Dedifferentiated amniotic fluid mesenchymal stem cell (primary cell): ENCODE results near the gene AP1G2.
A peak's percentile ranks its signal among the peaks of the same experiment; 100 is the strongest.

ENCODE experiments used
- DNase-seq: peaks from one replicate; pipeline ENCODE4 v3.0.0-alpha.2; 2016; ENCODE audit errors: extremely low spot score

The AP1G2 gene

DNA sequence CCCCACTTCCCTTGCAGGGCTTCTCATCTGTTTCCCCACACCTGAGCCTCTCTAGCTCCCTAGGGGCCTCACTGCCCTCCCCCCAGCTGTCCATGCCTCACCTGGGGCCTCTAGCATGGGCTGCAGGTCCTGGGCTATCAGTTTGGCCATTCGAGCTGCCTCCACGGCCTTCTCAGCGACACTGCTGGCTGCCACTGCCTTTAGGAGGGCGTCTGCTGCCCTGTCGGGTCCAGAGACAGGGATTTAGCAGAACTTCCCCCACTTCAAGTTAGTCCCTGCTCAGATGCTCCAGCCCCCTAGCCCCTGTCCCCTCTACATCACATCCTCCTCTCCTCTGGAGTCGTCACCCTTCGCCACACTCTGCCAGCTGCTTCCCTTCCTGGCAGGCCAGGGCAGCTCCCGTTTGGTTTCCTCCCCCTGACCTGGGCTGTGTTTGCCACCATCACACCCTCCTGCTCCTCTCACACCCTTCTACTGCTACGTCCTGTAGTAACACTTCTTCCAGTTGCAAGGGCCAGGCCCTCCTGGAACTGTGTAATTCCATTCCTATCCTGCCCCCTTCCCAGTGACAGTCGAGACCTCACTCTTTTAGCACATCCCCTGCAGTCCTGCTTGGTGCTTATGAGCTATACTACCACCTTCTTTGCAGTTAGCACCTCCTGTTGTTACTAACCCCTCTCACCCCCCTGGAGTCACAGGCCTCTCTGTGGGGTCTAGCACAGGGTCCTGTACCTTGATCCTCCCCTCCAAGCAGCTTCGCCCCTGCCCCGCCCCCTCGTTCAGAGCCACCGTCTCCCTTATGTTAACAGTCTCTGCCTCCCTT is 4.3 kb upstream of the AP1G2 start:
- no peak for DNase-seq

DNA sequence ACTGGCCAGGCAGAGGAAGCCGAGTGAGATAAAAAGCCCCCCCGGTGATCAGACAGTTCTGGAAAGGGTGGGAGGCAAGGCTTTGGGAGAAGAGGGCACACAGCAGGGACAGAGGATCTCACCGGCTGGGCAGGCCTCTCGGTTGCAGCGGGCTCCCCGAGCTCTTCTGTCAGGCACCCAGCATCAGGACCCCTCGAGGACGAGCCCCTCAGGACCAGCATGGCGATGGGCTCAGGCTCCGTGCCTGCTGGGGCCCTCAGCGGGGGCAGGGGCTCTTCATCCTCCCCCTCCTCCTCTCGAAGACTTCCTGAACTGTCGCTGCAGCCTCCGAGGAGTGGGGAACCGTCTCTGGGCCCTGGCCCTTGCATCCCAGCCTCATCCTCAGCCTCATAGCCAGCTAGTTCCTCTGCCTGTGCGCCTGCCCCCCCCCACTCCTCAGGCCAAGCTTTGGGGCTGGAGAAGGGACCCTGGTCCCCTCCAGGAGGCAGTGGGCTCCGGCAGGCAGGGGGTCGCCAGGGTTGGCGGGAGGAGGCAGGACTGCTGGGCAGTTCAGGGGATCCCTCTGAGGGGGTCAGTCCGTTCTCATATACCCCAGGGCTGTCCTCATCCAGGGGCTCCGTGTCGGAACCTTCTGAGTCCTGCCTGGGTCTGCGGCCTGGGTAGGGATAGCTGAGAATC is 3.4 kb upstream of the AP1G2 start:
- no peak for DNase-seq

DNA sequence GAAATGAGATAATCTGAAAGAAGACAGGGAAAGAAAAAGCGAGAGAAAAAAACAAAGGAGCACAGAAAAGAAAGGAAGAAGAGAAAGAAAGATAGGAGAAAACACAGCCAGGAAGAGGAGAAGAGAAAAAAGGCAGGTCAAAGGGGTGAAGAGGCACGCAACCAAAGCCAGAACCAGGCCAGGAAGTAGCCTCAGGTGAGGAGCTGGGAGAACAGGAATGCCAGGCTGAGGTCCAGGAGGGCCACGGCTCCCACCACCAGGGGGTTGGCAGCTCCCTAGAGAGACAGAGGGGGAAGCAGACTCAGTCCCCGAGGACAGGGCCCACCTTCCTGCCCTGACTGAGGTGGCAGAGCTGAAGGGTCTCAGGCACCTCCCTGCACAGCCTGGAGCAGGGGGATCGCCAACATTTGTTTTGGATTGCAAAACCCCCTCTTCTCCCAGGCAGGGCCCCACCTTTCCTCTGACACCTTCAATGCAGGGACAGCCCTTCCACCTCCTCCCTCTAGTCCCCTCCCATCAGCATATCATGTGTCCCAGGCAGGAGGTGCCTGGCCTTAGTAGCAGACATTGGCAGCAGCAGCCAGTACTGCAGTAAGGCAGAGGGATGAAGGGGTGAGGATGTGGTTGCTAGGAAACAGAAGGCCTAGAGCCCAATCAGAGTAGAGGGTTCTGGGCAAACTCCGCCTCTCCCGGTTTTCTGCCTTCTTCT is 2.0 kb upstream of the AP1G2 start:
- no peak for DNase-seq

DNA sequence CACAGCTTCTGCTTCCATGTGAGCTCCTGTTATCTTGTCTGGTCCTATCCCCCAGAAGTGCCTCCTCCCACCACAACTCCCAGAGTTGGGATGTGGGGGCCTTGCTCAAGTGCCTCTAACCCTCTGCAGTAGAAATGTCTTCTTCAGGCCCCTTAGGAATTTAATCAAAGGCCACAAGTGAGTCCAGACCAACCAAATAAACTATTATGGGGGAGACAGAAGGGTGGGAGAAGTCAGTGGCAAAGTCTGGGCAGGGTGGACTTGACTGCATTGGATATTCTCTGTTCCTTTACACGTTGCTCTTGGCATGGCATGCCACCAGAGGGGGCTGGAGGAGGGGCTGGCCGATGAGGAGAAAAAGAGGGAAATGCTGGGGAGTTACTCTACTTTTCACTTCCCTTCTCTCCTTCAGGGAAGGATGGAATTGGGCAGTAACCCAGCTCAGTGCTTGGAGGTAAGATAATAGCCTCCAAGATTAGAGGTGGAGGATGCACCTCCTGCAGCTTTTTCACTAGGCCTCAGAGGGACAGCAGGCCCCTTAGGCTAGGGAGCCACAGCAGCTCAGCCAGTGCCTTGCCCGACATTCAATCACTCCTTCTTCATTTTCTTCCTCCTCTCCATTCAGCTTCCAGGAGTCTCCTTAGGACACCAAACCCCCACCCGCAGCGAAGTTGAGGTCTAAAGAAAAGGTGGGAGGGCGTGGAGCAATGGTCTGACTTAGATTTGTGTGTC is 1.2 kb upstream of the AP1G2 start:
- no peak for DNase-seq

DNA sequence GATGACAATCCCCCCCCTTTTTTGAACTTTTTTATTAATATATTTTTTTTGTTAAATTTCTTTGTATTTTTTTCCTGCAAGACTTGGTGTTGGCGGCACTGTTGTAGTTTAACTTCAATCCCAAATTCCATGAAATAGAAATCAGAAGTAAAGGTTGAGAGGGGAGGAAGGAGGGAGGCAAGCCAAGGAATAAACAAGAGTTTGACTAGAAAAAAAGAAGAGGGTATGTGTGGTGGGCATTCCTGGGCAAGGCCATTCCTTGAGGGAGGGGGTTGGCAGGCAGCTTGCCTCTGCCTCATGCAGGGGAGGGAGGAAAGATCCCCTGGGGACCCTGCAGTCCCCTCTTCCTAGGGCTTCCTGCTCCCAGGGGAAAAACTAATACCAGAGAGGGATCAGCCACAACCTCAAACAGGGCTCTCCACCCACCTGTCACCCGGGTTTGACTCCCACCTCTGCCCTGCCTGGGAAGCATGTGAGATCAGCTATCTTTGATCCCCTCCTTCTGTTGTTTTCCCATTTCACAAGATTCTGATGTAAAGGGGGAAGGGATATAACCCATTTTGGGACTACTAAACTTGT is 519 bp upstream of the AP1G2 start:
- DNase-seq = no peak

DNA sequence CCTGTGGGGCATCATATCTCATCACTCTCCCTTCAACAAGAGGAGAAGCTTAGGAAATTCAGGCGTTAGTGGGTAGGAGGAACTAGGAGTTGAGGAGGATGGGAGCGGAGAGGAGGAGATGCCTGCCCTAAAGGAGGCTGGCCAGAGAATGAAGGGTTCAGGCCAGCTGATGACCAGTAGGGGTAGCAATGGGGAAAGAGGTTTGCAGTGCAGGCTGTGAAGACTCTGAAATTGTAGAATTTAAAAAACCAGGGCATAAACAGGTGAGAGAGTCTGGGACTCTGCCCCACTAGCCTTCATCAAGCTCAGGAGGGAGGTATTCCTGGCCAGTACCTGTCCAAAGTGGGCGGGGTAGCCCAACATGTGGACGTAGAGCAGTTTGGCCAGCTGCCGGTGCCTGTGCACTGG is 809 bp downstream of the AP1G2 start:
- DNase-seq = no peak

DNA sequence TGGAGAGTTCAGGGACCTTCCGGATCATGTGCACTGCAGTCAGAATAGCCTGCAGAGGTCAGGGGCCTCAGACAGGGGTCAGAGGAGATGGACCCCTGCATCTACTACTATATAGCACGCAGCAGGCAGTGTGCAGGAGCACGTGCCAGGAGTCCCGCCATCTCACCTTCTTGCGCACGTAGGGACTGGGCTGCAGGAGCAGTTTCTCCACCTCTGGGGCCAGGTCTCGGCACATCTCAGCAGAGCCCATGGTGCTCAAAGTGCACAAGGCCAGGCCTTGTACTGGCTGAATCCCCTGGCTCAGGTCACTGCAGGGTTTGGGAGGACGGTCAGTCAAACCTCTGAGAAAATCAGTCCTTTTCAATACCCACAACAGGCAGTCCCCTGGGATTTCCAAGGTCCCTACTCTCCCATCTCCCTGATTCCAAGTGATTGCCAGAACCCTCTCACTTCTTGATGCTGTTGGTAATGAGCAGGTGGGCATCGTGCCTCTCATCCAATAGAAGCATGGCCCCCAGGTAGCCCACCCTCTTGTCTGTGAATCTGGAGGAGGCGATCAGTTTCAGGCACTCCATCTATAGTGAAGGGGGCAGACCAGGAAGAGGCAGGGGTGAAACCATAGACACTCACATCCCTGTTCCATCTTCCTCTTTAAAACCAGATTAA is 1.3 kb downstream of the AP1G2 start:
- no peak for DNase-seq

DNA sequence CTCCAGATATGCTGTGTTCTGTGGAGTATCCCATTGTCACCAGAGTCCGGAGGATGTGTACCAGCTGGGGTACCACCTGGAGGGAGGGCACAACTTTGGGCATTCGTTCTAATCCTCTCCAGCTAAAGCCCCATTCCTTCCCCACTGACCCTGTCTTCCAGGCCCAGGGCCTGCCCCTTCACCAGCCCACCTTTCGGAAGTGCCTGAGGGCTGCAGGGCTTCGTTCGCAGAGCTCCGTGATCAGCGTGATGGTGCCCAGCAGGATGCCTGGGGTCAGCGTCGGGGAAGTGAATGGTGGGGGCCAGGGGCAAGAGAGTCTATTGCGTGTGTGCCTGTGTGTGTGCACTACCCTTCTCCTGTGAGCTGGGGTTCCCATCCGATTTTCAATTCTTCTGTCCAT is 2.0 kb downstream of the AP1G2 start:
- no peak for DNase-seq

DNA sequence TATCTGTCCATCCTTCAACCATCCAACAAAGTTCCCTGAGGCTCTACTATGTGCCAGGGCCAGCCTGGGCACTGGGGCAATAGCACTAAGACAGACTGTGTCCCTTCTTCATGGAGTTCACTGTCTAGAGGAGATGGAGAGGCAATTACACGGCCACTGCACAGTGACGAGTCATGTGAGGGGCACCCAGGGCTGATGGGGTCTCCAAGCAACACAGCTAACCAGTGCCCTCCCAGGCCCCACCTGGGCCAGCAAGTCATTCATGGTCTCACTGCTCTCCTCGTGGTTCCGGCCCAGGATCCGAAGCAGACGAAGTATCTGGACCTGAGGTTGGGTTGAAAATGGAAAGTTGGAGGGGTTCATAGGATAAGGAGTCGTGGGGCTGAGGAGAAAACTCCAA is 2.7 kb downstream of the AP1G2 start:
- no peak for DNase-seq

DNA sequence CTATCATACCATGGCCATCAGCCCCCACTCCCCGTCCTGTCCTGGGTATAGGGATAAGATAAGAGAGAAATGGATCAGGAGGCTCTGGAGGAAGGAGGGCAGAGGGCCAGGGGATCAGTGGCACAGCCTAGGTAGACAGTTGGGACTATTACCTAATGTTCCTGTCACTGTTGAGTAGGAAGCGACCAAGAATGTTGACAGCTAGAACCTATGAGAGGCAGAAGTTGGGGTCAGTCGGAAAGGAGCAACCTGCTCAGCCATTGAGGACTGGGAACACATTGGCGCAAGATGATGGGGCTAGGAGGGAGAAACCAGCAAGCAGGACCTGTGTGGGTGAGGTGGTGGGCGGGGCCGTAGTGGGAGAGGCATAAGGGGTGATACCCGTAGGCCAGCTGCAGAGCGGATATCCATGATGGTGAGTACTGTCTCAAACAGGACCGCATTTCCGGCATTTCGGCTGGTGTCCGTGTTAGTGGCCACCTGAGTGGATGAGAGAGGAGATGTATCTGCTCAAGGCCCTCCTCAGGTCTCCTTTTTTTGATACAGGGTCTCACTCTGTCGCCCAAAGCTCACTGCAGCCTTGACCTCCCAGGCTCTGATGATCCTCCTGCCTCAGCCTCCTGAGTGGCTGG is 3.3 kb downstream of the AP1G2 start:
- DNase-seq = no peak

DNA sequence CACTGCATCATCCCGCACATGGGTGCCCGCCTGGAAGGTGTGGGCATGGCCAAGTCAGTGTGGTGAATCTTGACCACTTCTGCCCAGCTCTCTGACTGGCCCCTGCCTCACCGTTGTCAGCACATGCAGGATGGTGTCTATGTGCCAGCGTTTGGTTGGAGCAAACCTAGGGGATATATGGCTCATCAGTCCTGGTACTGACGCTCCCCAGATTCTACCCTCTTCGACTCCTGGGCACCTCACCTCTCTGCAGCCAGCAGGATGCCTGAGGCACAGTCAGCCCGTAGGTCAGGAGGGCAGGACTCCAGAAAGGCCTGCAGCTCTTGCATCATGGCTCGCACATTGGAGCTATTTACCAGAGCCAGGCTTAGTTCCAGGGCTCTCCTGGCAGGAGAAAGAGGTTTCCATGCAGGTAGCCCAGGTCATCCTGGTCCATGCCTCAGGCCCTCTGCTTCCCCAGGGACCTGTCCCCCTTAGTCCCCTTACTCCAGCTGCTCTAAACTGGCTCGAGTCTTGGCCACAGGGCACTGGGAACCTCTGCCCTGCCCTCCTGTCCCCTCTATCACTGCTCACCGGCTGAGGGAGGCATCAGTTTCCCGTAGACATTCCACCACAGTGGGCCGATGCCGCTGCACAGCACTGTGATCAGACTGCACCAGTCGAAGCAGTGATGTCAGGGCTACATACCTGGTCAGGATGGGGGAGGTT is 4.0 kb downstream of the AP1G2 start:
- DNase-seq = no peak

DNA sequence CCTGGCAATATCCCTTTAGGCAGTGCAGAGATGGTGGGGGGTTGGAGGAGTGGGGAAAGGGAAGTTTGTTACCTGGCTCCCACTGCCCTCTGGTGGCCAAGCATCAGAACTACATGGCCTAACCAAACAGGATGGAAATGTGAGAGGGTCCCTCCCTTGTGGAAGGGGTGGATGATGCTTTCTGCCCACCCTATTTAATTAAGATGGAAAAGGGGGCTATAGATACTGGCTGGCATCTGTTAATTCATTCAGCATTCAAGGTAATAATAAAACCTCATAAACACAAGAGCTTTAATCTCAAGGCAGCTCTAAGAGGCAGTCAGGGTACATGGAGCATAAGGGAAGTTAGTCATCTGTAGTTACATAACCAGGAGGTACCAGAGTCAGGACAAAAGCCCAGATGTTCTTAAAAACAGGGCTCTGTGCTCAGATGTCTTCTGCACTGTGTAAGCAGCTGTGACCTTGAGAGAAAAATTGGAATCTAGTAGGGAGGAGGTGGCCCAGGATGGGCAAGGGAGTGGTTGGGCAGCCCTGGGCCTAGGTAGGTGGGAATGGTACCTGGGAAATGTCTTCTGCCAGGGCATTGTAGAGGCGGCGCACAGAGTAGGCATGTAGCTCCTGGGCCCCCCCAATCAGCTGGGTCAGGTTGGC is 4.6 kb downstream of the AP1G2 start:
- DNase-seq = no peak

DNA sequence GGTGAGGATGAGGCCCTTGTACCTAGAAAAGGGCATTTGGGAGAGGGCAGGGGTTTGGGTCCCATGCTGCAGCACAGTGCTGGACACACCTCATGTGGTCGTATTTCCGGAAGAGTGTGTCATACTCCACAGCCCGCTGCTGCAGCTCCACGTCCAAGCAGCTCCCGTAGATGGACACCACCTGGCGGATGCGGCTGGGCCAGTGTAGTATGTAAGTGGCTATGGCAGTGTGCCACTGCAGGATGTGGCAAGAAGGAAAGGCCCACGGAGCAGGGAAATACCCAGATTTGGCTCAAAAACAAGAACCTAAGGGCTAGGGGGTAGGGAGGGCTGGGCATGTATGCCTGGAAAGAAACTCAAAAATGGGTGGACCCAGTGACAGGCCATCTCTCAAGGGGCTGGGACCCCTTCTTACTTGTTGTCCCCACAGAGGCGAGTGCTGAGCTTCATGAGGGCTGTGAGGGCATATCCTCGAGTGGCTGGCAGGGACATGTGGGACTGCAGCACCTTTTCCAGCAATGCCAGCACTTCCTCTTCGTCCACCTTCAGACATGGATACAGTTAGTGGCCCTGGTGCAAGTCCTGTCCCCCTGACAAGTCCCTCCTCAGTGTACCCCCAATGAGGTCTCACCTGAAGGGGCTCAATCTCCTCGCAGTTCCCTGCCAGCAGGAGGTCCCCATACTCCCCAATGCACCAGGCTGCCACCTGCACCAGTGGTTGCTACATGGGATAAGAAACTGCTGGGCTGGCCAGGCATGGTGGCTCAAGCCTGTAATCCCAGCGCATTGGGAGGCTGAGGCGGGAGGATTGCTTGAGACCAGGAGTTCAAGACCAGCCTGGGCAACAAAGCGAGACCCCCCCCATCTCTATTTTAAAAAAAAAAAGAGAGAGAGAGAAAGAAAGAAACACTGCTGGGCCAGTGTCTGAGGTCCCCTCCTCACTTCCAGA is 5.4 kb downstream of the AP1G2 start:
- no peak for DNase-seq

DNA sequence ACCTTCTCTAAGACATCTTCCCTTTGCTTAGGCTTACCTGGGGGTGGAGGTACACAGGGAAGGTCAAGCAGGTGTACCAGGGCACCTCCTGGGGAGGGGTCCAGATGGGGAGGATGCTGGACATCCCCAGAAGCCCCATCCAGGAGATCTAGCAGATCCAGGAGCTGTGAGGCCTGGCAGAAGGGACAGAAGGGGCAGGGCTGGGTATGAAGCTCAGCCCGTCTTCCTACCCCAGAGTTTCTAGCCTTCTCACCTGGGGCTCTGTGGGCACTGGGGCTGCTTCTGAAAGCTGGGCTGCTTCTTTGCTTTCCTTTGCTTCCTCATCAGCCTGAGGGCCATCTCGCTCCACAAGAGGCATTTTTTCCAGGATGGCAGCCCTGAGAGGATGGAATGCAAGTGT is 6.3 kb downstream of the AP1G2 start:
- DNase-seq = no peak

DNA sequence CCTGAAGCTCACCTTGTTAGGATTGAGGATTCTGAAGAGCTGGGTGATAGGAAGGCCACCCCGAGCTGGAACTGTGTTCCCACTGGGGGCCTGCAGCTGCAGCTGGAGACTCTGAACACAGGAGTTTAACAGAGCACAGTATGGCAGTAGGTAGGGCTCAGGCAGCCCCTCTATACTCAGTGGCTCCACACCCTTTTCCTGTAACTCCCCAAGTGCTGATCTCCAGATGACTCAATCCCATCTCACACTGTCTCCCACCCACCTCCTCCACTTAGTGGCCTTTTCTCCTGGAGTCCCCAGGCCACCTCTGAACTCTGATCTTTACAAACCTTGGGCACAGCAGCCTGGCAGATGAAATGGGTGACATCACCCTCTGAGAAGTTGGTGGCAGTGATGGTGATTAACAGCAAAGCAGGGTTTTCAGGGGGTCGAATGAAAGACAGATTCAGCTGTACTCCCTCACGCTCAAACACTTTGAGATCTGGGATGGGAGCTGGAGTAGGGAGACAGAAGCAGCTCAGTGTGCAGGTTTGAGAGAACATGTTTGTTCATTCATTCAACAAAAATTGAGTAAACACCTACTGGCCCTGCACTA is 7.6 kb downstream of the AP1G2 start:
- DNase-seq = no peak

DNA sequence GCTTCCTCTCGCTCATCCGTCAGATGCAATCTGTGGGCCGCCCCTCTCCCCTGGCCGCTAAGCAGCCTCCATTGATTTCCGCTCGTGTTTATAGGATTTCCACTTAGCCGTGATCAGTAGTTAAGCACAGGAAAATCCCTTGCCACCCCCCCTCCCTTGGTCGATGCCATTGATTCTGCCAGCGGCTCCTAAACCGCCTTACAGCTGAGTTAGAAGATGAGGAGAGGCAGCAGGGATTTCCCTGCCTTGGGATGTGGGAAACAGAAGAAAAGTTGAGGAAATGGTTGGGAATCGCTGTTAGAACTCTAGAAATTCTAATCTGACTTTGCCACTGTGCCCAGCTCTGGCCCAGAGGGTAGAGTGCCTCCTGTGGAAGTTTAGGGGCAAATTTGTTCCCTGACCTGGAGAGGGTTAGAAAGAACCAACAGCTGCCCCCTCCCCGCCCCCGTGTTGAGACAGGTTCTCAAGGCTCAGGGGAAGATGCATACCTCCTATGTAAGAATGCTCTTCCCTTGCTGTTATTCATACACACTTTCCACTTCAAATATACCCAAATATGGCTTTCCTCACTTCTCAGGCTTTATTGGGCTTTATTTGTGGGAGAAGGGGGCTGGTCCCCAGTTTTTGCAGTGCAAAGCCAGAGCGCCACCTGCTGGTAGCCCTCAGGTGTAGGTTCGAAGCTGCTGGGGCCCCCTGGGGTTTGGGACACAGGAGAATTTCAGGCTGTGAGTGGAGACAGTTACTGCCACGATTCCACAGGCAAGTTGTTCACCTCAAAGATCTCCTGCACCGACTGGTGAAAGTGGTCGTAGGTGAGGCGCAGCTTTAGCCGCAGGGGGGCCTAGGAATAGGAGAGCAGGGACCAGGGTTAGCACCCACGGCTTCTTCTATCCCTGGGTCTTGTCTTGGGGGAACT is 8.3 kb downstream of the AP1G2 start:
- DNase-seq = peak; percentile 49
